ENCODE results near the gene TPCN2.
A peak's percentile ranks its signal among the peaks of the same experiment; 100 is the strongest.

TPCN2 gene

DNA sequence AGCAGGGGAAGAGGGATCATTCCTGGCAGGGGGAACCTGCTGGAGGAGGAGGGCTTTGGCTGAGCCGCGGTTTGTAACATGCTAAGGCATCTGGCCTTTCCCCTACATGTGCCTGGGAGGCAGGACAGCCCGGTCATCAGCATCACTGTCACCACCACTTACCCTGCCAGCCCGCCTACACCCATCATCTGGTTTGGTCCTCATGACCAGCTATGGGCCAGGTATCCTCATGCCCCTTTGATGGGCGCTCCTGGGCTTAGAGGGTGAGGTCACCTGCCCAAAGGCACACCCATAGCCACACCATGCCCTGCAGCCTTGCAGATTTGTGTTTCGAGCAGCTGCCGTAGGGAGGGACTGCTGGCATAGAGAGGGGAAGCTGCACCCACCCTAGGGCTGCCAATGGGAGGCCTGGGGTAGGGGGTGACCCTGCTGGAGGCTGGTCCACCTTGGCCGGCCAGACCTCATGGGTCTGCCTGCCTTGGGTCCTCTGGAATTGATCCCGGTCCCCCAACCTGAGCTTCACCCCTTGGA lies 38.3 kb upstream of the TPCN2 start:
- no peak for DNase-seq

DNA sequence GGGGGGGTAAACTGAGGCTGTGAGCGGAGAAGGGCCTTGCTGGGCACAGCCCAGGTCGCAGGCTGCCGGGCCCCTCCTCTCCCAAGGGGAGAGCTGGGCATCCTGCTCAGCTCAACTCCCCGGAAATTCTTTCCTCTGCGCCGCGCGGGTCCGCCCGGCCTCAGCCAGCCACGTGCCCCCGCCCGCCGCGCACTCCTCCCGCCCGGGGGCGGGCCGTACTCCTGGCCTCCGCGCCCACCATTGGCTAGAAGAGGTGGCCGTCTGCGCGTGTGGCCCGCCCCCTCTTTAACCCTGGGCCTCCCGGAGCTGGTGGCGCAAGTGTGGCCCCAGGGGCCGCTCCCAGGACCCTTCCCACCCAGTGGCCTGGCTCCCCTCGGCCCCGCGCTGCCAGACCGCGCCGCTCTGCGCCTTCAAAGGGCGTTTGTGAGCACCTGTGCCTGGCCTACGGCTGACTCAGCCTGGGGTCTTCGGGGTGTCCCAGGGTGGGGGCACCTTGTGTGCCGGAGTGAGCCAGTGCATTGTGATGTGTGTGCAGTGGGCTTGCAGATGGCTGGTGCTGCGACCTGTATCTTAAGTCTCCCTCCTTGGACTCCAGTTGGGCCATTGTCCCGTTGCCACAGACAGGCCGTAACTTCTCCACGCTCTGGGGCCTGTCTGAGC lies 37.6 kb upstream of the TPCN2 start:
- peak in 19 of 56 donors; percentile 8 to 66 (median 25) for DNase-seq

DNA sequence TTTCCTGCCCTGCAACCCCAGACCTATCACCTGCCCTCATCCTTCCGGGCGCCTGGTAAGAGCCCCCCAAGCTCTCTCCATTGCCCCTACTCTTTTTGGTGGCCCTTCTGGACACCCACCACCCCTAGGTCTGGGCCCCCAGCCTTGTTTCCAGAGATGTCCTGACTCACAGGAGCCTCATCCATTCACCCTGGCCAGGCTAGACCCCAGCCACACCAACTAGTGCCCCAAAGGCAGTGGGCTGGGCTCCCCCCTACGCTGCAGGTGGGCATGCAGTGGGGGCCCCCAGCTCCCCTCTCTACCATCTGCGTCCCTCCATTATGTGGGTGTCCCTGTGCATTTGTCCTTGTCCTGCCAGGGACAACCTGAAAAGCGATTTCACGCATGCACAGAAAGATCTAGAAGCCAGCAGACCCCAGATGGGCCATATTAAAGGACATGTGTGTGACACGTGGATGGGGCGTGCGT lies 37.1 kb upstream of the TPCN2 start:
- DNase-seq: no peak

DNA sequence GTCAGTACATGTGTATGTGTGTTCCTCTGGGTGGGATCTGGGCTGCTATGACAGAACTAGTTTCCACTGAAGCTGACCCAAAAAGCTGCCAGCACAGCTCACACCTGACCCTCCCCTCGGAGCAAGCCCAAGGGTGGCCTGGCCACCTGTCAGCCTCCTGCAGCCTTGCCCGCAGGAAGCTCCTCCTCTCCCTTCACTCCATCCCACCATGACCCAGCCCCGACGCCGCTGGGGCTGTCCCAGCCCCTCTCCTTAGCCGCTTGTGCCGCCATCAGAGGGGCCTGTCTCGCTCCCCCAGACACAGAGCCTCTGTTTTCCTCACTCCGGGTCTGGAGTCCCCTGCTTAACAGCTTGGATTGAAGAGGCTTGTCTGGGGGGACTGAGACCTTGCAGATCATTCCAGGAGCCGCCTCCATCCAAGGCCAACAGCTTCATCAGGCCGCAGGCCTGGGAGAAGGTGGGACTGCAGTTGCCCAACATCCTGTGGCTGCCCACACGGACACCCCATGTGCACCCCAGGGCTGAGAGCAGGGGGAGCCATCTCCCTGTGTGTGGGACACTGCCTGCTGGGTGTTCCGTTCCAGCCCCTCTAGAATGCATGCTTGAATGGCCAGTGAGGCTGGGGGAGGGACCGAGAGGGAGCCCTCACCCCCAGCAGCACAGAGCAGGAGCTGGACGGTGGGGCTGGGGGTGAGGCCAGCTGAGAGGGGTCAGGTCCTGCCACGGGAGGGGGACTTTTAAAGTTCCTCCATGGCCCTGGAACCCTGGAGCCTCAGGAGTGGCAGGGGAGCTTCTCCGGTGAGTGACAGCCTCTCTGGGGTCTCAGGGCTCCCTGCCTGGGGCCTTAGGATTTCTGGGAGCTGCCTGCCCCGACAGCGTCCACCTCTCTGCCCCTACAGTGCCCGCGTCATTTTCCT lies 36.4 kb upstream of the TPCN2 start:
- DNase-seq: no peak

DNA sequence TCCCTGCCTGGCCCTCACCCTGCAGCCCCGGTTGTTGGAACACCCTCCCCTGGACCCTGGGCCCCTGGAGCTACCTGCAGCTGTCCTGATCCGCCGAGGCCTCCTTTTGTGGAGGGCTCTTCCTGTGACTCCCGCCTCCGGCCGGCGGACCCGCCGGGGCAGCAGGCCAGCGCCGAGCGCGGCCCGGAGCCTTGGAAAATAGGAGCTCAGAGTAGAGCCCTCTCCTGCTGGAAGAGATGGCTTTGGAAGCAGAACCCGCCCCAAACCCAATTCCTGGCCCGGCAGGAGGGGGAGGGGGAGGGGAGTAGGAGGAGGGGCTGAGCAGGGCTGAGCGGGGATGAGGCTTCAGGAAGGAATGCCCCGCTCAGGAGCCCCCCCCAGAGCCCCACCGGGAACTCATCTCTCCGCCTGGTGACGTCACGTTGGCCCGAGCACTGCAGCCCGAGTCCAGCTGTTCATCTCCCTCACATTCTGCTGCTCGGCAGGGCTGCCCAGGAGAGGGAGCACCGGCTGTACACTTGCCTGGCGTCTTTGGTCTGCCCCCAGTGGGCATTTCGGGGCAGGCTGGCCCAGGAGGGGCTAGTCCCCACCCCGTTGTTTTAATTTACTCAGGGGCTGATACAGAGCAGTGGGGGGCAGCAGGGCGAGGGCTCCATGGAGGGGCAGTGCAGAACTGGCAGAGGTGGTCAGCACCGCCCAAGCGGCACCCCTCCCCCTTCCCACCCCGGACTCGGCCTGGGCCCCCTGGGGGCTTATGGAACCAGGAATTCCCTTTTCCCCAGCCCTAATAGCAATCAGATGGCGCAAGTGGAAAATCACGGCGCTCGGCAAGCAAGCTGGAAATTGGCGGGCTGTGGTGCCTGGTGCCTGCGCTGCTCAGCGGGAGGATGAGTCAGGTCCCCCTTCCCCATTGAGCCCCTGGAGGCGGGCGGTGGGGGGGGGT lies 35.5 kb upstream of the TPCN2 start, which contains the start of gene MRGPRF:
Gene MRGPRF (minus strand): TSS at position 238 of the 943 bp plus-strand sequence. CDS start 3,345 bp downstream, outside the sequence.
- peak in 13 of 56 donors; percentile 7 to 54 (median 26) for DNase-seq

DNA sequence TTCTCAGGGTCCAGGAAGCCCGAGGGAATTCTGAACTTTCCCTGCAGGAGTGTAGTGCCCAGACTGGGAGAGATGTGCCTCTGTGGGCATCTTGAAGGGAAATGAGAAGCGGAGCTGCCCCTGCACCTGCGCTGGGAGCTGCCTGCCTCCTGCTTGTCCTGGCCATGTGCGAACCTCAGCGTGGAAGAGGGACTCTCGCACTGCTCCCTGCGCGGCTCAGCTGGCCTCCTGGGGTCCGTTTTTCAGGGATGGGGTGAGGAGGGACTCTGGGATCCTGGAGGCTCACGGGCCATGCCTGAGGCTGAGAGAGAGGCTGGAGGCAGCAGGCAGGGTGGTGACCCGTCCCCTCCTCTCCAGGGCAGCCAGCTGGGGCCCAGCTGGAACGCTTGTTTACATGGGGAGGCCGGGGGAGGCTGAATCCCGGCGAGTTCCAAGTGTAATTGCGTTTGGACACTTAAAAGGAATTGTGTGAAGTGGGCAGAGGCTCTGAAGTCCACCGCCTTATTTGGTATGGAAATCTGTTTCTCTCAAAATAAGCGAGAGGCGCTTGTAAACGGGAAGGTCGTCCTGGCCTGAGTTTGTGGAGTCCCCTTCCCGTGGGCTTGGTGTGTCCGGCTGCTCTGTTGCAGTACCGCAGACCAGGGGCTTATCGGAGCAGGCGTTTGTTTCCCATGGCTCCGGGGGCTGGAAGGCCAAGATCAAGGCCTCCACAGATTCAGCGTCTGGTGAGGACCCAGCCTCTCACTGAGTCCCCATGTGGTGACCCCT lies 34.5 kb upstream of the TPCN2 start:
- no peak for DNase-seq

DNA sequence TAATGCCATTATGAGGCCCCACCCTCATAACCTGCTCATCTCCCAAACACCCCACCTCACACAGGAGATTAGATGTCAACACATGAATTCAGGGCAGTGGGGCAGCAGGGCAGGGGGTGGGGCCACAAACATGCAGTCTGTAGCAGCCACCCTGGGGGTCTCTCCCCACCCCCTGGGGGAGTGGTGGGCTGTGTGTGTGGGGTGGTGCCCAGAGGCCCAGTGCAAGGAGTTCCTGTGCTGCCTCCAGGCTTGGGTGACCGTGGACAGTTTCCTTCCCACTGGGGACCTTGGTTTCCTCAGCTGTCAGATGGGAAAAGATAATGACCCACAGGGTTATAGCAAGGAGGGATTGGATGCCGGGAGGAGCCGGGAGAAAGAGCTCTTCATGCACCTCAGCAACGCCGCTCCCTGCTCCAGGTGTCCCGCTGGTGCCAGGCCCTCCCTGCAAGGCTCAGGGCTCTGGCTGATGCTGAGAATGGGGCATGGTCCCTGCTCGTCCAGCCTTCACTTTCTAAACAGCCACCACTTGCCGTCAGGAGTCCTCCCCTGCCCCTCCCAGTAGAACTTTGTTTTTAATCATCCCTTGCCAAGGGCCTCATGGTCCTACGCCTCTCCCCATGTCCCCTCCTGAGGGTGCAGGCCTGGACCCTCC lies 33.7 kb upstream of the TPCN2 start:
- no peak for DNase-seq

DNA sequence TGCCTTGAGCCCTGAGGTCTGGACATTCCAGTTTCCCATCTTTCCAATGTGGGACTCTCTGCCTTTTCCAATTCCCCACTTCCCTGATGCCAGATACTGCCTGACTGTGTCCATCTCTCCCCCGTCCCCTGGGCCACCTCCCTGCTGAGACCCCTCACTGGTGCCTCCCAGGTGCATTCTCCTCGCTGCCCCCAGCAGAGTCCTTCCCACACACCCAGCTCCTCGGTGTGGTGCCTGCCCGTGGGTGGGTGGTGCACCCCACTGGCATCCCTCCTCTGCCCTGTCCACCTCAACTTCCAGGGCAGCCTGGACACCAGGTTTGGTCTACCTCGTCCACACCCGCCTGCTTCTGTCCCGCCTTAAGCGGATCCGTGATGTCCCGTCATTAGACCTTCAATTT lies 30.8 kb upstream of the TPCN2 start:
- no peak for DNase-seq

DNA sequence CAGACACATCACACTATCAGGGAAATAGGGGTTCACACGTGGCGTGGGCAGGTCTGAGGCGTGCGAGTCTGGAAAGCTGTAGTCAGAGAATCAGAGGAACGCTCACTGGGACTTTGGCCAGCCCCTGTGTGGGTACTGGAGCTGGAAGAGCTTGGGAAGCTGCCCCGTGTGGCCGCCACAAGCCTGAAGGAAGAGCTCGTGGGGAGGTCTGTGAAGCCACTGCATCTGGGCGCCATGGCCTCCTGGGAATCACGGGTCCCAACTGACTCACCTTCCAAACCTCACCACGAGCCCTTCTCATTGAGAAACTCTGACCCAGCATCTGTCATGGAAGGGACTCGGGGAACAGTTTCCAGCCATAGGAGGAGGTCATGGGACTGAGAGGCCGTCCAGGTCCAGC lies 29.8 kb upstream of the TPCN2 start:
- peak in 2 of 56 donors; percentile 7 to 23 for DNase-seq

DNA sequence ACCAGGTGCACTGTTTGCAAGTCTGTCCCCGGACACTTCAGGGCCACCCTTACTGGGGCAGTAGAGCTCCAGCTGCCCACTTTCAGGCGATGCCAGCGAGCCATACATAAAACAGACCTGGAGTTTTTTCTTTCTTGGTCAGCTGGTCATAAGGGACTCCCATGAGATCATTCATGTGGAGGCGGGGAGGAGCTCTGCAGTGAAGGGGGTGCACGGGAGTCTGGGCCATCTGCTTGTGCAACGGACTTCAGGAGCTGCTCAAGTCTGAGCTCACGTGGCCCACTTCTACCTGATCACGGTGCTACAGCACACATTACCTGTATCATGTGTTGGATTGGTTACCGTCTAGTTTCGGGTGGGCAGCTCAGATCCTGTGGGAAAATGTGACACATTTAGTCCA lies 26.5 kb upstream of the TPCN2 start:
- DNase-seq: no peak

DNA sequence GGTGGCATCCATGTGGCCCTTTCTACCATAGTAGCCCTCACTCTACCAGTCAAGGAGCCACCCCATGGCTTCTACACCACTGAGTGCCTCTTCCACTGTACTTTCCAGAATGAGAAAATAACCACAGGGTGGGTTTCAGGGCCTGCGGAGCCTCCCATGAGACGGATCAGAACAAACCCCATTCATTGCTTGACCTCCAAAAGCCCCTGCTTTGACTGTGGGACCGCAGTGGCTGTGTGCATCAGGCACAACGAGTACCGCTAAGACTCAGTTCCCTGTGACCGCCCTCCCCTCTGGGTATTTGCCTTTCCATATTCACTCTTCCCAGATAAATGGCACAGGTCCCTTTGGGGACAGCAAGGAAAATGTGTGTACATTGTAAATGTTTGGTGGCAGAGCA lies 24.2 kb upstream of the TPCN2 start:
- no peak for DNase-seq

DNA sequence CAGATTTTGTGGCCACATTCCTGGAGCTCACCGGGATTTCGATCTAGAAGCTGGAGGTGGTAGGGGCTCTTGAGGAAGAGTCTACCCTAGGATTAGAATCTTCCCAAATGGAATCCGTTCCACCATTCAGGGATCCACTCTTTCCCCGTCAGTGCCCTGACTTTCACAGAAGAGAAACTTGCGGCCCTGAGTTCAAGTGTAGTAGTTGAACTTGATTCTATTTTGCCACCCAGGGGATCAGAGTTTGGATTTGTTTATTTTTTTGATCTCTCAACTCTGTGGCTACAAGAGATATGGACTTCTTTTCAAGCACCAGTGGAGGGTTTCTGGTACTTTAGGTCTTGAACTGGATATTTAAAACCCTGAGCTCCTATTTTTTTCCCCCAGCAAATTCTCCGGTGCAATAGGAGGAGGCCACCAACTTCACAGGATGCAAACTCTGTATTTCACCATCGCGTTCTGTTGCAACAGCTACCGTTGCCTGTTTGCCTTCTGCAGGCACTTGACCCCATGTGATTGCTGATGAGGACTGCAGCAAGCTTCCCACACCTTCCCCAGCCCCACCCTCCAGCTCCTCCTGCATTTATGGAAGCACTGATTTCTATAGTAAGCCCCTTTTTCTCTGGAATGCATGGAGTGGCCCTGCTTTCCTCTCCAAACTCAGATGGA lies 20.9 kb upstream of the TPCN2 start:
- DNase-seq: no peak

DNA sequence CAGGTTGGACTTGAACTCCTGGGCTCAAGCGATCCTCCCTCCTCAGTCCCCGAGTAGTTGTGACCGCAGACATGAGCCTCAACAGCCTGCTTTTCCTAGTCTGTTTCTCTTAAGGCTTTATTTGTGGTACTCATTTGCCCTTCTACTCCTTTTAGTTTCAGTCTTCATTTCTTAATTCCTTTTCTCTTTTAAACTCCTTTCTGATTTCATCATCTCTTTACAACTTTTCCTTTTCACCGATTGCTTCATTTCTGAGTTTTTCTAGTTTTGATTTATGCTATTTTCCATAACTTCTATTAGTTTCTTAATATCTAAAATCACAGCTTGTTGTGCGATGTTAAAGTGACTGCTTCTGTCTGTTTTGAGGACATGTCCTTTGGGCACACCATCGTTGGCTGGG lies 18.4 kb upstream of the TPCN2 start:
- no peak for DNase-seq

DNA sequence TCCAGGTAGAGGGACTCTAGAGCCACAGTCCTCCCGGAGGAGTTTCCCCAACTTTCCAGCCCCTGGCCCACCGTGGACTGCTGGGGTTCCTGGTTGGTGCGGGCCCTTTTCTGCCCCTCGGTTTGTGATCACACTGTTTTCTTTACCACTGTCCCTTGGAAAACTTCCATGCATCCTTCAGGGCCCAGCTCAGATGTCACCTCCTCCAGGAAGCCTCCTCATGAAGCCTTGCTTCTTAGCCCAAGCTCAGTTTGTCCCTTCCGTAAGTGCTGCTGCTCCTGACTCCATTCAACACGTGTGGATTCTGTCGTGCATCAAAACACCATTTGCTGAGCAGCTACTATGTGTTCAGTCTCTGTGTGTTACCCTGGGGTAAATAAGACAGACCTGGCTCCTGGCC lies 15.9 kb upstream of the TPCN2 start:
- no peak for DNase-seq

DNA sequence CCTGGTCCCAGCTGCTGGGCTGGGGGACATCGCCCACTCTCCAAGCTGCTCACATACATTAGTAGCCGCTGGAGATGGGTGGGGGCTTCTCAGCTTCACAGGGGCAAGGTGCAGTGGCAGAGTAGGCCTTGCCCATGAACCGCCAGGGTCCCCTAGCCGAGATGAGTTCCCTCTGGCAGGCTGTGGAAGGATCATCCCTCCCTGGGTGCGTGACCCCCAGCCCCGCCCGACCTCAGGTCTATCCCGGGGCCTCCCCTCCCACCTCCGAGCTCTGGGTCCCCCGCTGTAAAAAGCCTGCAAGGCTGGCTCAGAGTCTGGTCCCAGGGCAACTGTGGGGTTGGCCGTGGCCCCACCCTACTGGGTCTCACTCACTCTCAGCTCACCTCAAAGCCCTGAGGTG lies 15.3 kb upstream of the TPCN2 start:
- DNase-seq: no peak

DNA sequence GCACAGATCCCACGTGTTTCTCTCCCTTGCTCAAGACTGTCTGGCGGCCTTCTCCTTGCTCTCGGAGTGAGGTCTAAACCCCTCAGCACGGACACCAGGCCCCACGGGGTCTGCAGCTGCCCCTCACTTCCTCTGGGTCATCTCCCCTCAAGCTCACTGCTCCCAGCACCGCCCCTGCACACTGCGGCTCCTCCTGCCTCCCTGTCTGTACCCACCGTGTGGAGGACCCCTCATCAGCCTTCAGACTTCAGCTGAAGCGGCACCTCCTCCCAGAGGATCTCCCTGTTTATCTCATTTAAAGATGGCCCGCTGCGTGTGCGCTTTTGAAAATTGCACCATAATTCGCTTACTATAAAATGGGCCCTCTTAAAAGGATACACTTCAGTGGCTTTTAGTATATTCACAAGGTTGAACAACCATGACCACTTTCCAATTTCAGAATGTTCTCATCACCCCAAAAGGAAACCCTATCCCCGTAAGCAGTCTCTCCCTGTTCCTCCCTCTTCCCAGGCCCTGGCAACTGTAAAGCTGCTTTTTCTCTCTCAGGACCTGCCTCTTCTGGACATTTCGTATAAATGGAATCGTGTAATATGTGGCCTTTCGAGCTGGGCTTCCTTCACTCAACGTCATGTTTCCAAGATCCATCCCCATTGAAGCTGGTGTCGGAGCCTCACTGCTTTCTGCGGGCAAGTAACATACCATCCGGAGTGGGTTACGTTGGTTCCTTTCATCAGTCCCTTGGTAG lies 14.4 kb upstream of the TPCN2 start:
- DNase-seq: no peak

DNA sequence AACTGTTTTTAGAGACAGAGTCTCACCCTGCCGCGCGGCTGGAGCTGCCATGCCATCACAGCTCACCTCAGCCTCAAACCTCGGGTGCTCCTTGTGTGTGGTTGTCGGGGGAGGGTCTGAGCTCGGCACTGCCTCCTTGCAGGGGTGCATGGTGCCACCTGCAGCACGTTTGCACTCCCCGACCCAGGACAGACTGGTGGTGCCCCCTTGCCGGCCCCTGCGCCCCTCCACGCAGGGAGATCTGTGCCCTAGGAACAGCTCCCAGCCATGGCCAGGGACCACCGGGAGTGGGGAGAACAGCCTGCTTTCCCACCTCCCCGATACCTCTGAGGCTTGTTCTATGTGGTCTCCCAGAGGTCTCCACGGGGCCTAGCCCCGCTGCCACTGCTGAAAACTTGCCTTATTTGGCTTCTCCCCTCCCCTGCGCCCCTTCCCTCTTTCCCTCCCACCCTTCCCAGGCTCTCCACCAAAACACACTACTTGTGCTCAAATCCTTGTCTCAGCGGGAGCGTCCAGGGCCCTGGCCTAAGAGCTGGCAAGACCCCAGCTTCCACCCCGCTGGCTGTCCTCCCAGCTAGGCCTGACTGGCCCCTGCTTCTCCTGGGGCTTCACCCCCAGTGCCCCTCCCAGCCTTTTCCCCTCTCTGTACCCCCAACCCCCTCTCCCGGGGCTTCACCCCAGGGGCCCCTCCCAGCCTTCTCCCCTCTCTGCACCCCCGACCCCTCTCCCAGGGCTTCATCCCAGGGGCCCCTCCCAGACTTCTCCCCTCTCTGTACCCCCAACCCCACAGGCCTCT lies 13.4 kb upstream of the TPCN2 start:
- peak in 3 of 56 donors; percentile 6 to 26 (median 18) for DNase-seq

DNA sequence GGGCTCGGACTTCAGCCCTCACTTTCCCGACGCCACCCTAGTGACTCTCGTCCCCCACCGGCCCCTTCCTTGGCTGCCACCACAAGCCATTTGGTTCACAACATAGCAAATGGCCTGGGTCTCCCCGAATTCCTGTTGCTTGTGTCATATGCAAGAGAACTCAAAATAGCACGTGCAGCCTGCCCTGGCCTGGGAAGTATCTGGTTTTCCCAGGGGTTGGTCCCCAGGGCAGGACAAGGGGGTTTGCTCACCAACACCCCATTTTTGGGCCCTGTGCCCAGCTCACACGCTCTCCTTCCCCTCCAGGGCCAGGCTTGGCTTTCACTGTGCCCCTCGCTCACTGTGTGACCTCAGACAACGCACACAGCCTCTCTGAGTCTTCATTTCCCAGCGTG lies 12.8 kb upstream of the TPCN2 start:
- no peak for DNase-seq

All from amygdala (tissue), 56 donors.